ENCODE measurements around the gene ANKRD33B.

ANKRD33B gene

GRCh38 chr5:10680876-10681481 is 117.1 kb downstream of the ANKRD33B start:
- DNase-seq, result no peak

GRCh38 chr5:10681731-10682679 is 118.1 kb downstream of the ANKRD33B start:
- DNase-seq, result no peak

GRCh38 chr5:10682801-10683525 is 119.1 kb downstream of the ANKRD33B start:
- DNase-seq, result no peak

GRCh38 chr5:10684303-10685086 is 120.6 kb downstream of the ANKRD33B start:
- DNase-seq, result no peak

- DNase-seq, result no peak
These were observed 121.2 kb downstream of the ANKRD33B start for GRCh38 chr5:10685115-10685521.

- DNase-seq, result no peak
These were observed 123.0 kb downstream of the ANKRD33B start for GRCh38 chr5:10686890-10687289.

GRCh38 chr5:10688651-10689171 is 124.8 kb downstream of the ANKRD33B start:
- DNase-seq, result no peak

GRCh38 chr5:10689391-10690081 is 125.7 kb downstream of the ANKRD33B start:
- no peak for DNase-seq

- DNase-seq, result no peak
These were observed 126.9 kb downstream of the ANKRD33B start for GRCh38 chr5:10690460-10691440.

- no peak for DNase-seq
These were observed 128.2 kb downstream of the ANKRD33B start for GRCh38 chr5:10691826-10692785.

- peak; percentile 77 for DNase-seq
These were observed 131.3 kb downstream of the ANKRD33B start for GRCh38 chr5:10695055-10695649.

GRCh38 chr5:10695759-10696543 is 132.1 kb downstream of the ANKRD33B start:
- DNase-seq, result no peak

- no peak for DNase-seq
These were observed 135.5 kb downstream of the ANKRD33B start for GRCh38 chr5:10699281-10699874.

- DNase-seq, result no peak
These were observed 136.1 kb downstream of the ANKRD33B start for GRCh38 chr5:10699987-10700386.

- no peak for DNase-seq
These were observed 136.6 kb downstream of the ANKRD33B start for GRCh38 chr5:10700516-10700915.

- peak; percentile 43 for DNase-seq
These were observed 137.7 kb downstream of the ANKRD33B start for GRCh38 chr5:10701567-10702039.

GRCh38 chr5:10702040-10702629 is 138.3 kb downstream of the ANKRD33B start:
- DNase-seq, result no peak

Data from midbrain (tissue), 1 donor.